H9 (cell line): Measurements from ENCODE around the gene LARGE1. TPM values are rescaled to one million over a fixed set of nuclear protein-coding genes. Genes with fewer than 3 reads are reported as not detected.

Experiments
- DNase-seq: peaks from one replicate; pipeline ENCODE4 v3.0.0-alpha.2; 2017
- H2AFZ ChIP-seq: one replicate; pipeline ENCODE4 v1.6.1; 2013; ENCODE audit warnings: mild to moderate bottlenecking, low read length, control low read depth, moderate library complexity
- H2AK5ac ChIP-seq: 2 replicates; pipeline ENCODE4 v1.6.1; 2013; ENCODE audit warnings: low read length, control low read depth, mixed read lengths; ENCODE audit not compliant: insufficient read length
- H2BK120ac ChIP-seq: one replicate; pipeline ENCODE4 v1.6.1; 2013; ENCODE audit warnings: low read depth, mild to moderate bottlenecking, low read length, control low read depth, inconsistent platforms; ENCODE audit not compliant: poor library complexity, severe bottlenecking
- H2BK12ac ChIP-seq: 2 replicates; pipeline ENCODE4 v1.6.1; 2013; ENCODE audit warnings: low read length, control low read depth, mixed read lengths, low read depth; ENCODE audit not compliant: insufficient read length
- H2BK15ac ChIP-seq: 2 replicates; pipeline ENCODE4 v1.6.1; 2013; ENCODE audit warnings: low read depth, low read length, control low read depth
- H2BK20ac ChIP-seq: one replicate; pipeline ENCODE4 v1.6.1; 2013; ENCODE audit warnings: low read depth, mild to moderate bottlenecking, low read length, control low read depth, inconsistent platforms; ENCODE audit not compliant: poor library complexity, severe bottlenecking
- H2BK5ac ChIP-seq: 2 replicates; pipeline ENCODE4 v1.6.1; 2013; ENCODE audit warnings: low read length, control low read depth, mixed read lengths; ENCODE audit not compliant: insufficient read length
- H3K14ac ChIP-seq: 2 replicates; pipeline ENCODE4 v1.6.1; 2013; ENCODE audit warnings: low read length, control low read depth; ENCODE audit not compliant: insufficient read depth
- H3K18ac ChIP-seq: 2 replicates; pipeline ENCODE4 v1.6.1; 2013; ENCODE audit warnings: low read depth, mild to moderate bottlenecking, mixed read lengths, low read length, control low read depth; ENCODE audit not compliant: insufficient read length
- H3K23ac ChIP-seq: 2 replicates; pipeline ENCODE4 v1.6.1; 2013; ENCODE audit warnings: low read length, control low read depth, mixed read lengths, low read depth; ENCODE audit not compliant: insufficient read length
- H3K23me2 ChIP-seq: 2 replicates; pipeline ENCODE4 v1.6.1; 2013; ENCODE audit warnings: low read depth, mild to moderate bottlenecking, mixed read lengths, low read length, control low read depth; ENCODE audit not compliant: insufficient read length, poor library complexity, severe bottlenecking
- H3K27ac ChIP-seq: 2 replicates; pipeline ENCODE4 v1.5.1; 2013; ENCODE audit warnings: low read length, control low read depth, mixed read lengths, low read depth; ENCODE audit not compliant: insufficient read length
- H3K27me3 ChIP-seq: 2 replicates; pipeline ENCODE4 v1.6.1; 2013; ENCODE audit warnings: low read length, control low read depth, inconsistent platforms; ENCODE audit not compliant: insufficient read depth
- H3K4ac ChIP-seq: 2 replicates; pipeline ENCODE4 v1.6.1; 2013; ENCODE audit warnings: low read depth, mild to moderate bottlenecking, control low read depth, inconsistent platforms, low read length, moderate library complexity
- H3K4me1 ChIP-seq: 2 replicates; pipeline ENCODE4 v1.6.1; 2013; ENCODE audit warnings: low read length, control low read depth, inconsistent platforms; ENCODE audit not compliant: insufficient read depth
- H3K4me2 ChIP-seq: 2 replicates; pipeline ENCODE4 v1.6.1; 2013; ENCODE audit warnings: low read length, control low read depth, mixed read lengths; ENCODE audit not compliant: insufficient read length, insufficient read depth
- H3K56ac ChIP-seq: 2 replicates; pipeline ENCODE4 v1.6.1; 2013; ENCODE audit warnings: low read depth, mild to moderate bottlenecking, mixed read lengths, low read length, control low read depth; ENCODE audit not compliant: insufficient read length
- H3K79me1 ChIP-seq: 2 replicates; pipeline ENCODE4 v1.6.1; 2013; ENCODE audit warnings: low read depth, mild to moderate bottlenecking, moderate library complexity, low read length, control low read depth, inconsistent platforms; ENCODE audit not compliant: insufficient read depth, poor library complexity, severe bottlenecking
- H3K79me2 ChIP-seq: 2 replicates; pipeline ENCODE4 v1.6.1; 2013; ENCODE audit warnings: low read length, control low read depth, inconsistent platforms; ENCODE audit not compliant: insufficient read depth
- H3K9ac ChIP-seq: 2 replicates; pipeline ENCODE4 v1.6.1; 2013; ENCODE audit warnings: low read length, control low read depth, mixed read lengths; ENCODE audit not compliant: insufficient read length; ENCODE audit errors: extremely low read depth
- H3K9me3 ChIP-seq: one replicate; pipeline ENCODE4 v1.6.1; 2013; ENCODE audit warnings: low read depth, low read length, inconsistent platforms; ENCODE audit not compliant: control insufficient read depth
- H3T11ph ChIP-seq: one replicate; pipeline ENCODE4 v1.6.1; 2013; ENCODE audit warnings: mild to moderate bottlenecking, low read length, control low read depth, inconsistent platforms
- H4K20me1 ChIP-seq: one replicate; pipeline ENCODE4 v1.6.1; 2013; ENCODE audit not compliant: control insufficient read depth, insufficient read length, insufficient read depth
- H4K5ac ChIP-seq: 2 replicates; pipeline ENCODE4 v1.6.1; 2013; ENCODE audit warnings: low read depth, mild to moderate bottlenecking, mixed read lengths, low read length, control low read depth; ENCODE audit not compliant: insufficient read length
- H4K8ac ChIP-seq: replicated peaks from 2 replicates; pipeline ENCODE4 v1.6.1; 2013; ENCODE audit warnings: low read length, control low read depth, mixed read lengths, low read depth; ENCODE audit not compliant: insufficient read length
- H4K91ac ChIP-seq: 2 replicates; pipeline ENCODE4 v1.6.1; 2013; ENCODE audit warnings: low read depth, mild to moderate bottlenecking, moderate library complexity, mixed read lengths, low read length, control low read depth; ENCODE audit not compliant: insufficient read length
- H3K27ac Mint-ChIP-seq, 3 experiments: 2 replicates in 2 of 3; 3 replicates in 1 of 3; pipeline ENCODE4 v1.8.0; 2020 to 2021; ENCODE audit warnings: mixed read lengths in 3 of 3, mild to moderate bottlenecking in 1 of 3, moderate library complexity in 1 of 3
- H3K27me3 Mint-ChIP-seq: 2 replicates; pipeline ENCODE4 v1.8.0; 2021; ENCODE audit warnings: low read depth, mild to moderate bottlenecking, moderate library complexity, mixed read lengths
- H3K36me3 Mint-ChIP-seq, 3 experiments: 2 replicates in 2 of 3; 3 replicates in 1 of 3; pipeline ENCODE4 v1.8.0; 2020 to 2021; ENCODE audit warnings: low read depth in 3 of 3, mixed read lengths in 3 of 3; ENCODE audit not compliant: insufficient read depth in 1 of 3
- H3K4me1 Mint-ChIP-seq, 2 experiments: 2 replicates each; pipeline ENCODE4 v1.8.0; 2020; ENCODE audit warnings: mixed read lengths in 2 of 2
- H3K4me3 Mint-ChIP-seq, 2 experiments: 2 replicates in 1 of 2; 3 replicates in 1 of 2; pipeline ENCODE4 v1.8.0; 2020 to 2021; ENCODE audit warnings: mild to moderate bottlenecking in 2 of 2, mixed read lengths in 2 of 2, moderate library complexity in 1 of 2
- H3K9me3 Mint-ChIP-seq, 2 experiments: 2 replicates in 1 of 2; 3 replicates in 1 of 2; pipeline ENCODE4 v1.8.0; 2020; ENCODE audit warnings: mild to moderate bottlenecking in 2 of 2, mixed read lengths in 2 of 2, moderate library complexity in 1 of 2
- WGBS: extraction: QIAGEN DNeasy Blood & Tissue Kit; methylation state at CpG from one replicate; pipeline ENCODE4 v1.1.7; 2013; ENCODE audit warnings: missing lambda C conversion rate, low lambda C conversion rate, mixed read lengths; ENCODE audit not compliant: insufficient read length; ENCODE audit errors: extremely low coverage; 5-methylcytosine and 5-hydroxymethylcytosine counted together
- total RNA-seq: library from RNA; stranded (reverse); gene quantifications from 2 replicates; pipeline ENCODE4 v1.2.1, GENCODE V29; 2021
- TF ChIP-seq, protein P1 (sequence below): fragments of 200-600 bp; sonication (generic); conservative IDR thresholded peaks from 3 replicates; pipeline ENCODE4 v1.8.0; 2021; ENCODE audit warnings: antibody characterized with exemption, mild to moderate bottlenecking

Gene LARGE1
- total RNA-seq, 1 experiment from 2014 or later = 43.5 TPM

DNA sequence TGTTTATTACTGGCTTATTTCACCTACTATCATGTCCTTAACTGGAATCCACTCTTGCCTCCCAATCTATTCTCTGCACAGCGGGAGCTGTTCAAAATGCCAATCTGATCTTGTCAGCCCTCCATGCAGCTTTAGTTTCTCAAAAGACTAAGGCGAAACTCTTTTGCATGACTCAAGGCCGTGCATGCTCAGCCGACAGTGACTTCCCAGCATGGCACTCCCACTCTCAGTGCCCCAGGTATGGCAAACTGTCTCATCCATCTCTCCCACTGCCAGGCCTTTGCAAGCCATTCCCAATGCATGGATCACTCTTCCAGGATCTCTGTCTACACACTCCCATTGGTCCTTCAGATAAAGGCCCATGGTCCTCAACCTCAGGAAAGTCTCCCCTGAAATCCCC is 245.9 kb downstream of the LARGE1 start:
- H3K27ac Mint-ChIP-seq = peak overlapping the region in 2 of 3 experiments; percentile 32 to 37; a peak in 2 of 7 replicates
- Histone ChIP-seq H3K9ac (no peak overlapping the region), H3K79me1 (peaks cover 9% of the 10 kb centered on the region)

More for the DNA sequence above, 245.9 kb downstream of the LARGE1 start:
- Histone ChIP-seq H3K23ac (no peak overlapping the region), H3K18ac (no peak overlapping the region), H3K56ac (no peak overlapping the region), H4K5ac (no peak overlapping the region), H2BK5ac (no peak overlapping the region), H3K4me2 (no peak overlapping the region), H3K4me1 (peaks cover 15% of the 10 kb centered on the region), H3K23me2 (no peaks in the 10 kb centered on the region), H2BK20ac (no peak overlapping the region), H4K20me1 (no peaks in the 10 kb centered on the region), H3K79me2 (peaks cover 7% of the 10 kb centered on the region; the same call in 1 of the 2 replicates), H4K91ac (no peak overlapping the region), H2BK12ac (no peak overlapping the region), H3K14ac (no peak overlapping the region), H3K27me3 (no peaks in the 10 kb centered on the region), H2BK15ac (no peak overlapping the region), H2AK5ac (no peak overlapping the region), H3K27ac (no peak overlapping the region), H2AFZ (no peak overlapping the region), H3T11ph (no peak overlapping the region), H3K4ac (no peak overlapping the region), H4K8ac (no peak overlapping the region), H2BK120ac (no peak overlapping the region), H3K9me3 (no peaks in the 10 kb centered on the region)
- no peak for DNase-seq
- Mint-ChIP-seq H3K9me3 (no peaks in the 10 kb centered on the region), H3K4me1 (peaks cover 45 to 65% of the 10 kb centered on the region in 2 experiments), H3K27me3 (no peaks in the 10 kb centered on the region; the same call in 1 of the 2 replicates), H3K4me3 (no peak overlapping the region), H3K36me3 (no peaks in the 10 kb centered on the region)
- WGBS = no CpG with 5 or more reads among the region's 4 CpGs
- TF ChIP-seq, protein P1, sequence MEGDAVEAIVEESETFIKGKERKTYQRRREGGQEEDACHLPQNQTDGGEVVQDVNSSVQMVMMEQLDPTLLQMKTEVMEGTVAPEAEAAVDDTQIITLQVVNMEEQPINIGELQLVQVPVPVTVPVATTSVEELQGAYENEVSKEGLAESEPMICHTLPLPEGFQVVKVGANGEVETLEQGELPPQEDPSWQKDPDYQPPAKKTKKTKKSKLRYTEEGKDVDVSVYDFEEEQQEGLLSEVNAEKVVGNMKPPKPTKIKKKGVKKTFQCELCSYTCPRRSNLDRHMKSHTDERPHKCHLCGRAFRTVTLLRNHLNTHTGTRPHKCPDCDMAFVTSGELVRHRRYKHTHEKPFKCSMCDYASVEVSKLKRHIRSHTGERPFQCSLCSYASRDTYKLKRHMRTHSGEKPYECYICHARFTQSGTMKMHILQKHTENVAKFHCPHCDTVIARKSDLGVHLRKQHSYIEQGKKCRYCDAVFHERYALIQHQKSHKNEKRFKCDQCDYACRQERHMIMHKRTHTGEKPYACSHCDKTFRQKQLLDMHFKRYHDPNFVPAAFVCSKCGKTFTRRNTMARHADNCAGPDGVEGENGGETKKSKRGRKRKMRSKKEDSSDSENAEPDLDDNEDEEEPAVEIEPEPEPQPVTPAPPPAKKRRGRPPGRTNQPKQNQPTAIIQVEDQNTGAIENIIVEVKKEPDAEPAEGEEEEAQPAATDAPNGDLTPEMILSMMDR = no peak
